RKO (cell line): ENCODE results near the gene IL24.

Experiments used
- DNase-seq: peaks from one replicate; pipeline ENCODE4 v3.0.0-alpha.2; 2016; ENCODE audit warnings: low spot score

Gene IL24

GRCh38 chr1:206925106-206925736 lies 28.0 kb downstream of the IL24 start:
- DNase-seq, result no peak

GRCh38 chr1:206926286-206926685 lies 29.0 kb downstream of the IL24 start:
- DNase-seq, result no peak

DNA sequence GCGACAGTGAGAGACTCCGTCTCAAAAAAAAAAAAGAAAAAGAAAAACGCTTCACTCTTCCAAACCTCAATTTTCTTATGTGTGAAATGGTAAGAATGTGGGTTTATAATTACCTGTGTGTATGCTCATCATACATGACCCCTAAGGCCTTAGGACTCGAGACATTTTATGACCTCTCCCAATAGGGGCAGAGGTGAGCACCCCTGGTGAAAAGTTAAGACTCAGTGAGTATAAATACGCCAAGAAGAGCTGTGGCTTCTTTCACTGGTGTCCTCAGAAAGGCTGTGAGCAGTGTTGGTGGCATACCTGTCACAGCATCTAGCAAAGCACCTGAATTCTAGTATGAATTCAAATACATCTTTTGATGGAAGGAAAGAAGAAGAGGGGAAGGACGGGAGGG lies 32.3 kb downstream of the IL24 start:
- no peak for DNase-seq

- DNase-seq, result no peak
These were observed 33.1 kb downstream of the IL24 start for GRCh38 chr1:206930210-206930798.

DNA sequence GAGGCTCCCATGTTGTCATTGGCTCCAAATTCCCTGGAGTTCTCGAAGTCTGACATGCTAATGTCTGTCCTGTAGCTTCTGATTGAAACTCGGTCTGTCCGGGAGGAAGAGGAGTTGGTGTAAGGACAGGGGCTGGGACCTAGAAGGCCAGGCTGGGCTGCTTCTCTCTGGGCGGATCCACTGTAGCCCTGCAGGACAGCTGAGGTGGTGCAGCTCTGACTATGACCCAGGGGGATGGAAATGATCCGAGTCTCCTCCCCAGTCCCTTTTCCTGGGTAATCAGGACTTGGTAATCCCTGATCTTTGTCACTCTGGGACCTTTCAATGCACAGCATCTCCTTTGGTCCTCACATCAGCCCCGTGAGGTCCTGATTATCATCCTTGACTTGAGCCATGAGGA lies 34.5 kb downstream of the IL24 start:
- no peak for DNase-seq

DNA sequence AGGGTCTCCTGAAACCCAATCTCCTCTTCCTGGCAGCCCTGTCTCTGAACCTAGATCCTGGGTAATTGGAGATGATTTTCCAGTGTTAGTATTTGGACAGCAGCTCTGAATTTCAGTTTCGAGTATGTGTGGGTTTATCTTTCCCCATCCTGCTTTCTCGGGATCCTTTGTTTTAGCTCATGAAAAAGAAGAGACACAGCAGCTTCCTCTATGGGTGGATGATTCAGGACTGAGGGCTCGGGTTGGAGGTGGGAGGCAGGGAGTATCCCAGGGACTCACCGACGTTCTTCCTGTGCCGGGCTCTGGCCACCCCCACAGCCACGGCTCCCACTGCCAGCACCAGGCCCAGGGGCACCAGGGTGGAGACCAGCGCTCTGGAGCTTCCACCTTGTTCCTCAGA lies 34.9 kb downstream of the IL24 start:
- no peak for DNase-seq

GRCh38 chr1:206933333-206933945 lies 36.2 kb downstream of the IL24 start:
- no peak for DNase-seq

GRCh38 chr1:206935491-206936067 lies 38.3 kb downstream of the IL24 start:
- no peak for DNase-seq

DNA sequence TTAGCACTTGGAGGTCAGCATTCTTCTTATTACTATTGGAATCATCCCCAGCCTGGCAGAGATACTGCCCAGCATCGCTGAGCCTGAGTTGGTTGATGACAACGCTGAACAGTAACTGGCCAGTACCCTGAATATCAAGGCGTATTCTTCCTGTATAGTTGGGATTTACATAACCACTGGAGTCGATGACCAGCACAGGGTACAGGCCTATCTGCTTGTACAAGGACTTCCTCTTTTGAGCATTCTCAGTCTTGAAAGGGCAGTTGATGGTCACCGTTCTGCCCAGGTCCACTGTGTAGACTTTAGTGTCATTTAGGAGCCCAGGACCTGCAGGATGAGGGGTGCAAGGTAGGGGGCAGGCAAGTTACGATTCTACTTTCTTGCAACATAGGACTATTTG lies 40.2 kb downstream of the IL24 start:
- no peak for DNase-seq

GRCh38 chr1:206939131-206939530 lies 41.9 kb downstream of the IL24 start:
- no peak for DNase-seq

GRCh38 chr1:206939841-206940587 lies 42.8 kb downstream of the IL24 start:
- DNase-seq, result no peak

DNA sequence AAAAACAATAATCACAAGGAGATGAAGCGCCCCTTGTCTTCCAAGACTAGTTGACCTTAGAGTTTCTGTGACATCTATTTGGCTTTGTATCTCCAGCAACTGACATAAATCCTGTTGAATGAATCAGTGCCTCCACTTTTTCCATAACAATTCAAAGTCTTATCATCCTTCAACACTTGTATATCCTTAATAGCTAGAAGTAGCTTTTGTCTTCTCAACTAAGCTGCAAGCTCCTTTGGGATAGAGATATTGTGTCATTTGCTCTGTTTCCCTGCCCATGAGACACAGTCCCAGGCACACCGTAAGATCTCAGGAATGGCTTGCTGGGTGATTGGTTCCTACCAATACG lies 43.3 kb downstream of the IL24 start:
- DNase-seq, result no peak

DNA sequence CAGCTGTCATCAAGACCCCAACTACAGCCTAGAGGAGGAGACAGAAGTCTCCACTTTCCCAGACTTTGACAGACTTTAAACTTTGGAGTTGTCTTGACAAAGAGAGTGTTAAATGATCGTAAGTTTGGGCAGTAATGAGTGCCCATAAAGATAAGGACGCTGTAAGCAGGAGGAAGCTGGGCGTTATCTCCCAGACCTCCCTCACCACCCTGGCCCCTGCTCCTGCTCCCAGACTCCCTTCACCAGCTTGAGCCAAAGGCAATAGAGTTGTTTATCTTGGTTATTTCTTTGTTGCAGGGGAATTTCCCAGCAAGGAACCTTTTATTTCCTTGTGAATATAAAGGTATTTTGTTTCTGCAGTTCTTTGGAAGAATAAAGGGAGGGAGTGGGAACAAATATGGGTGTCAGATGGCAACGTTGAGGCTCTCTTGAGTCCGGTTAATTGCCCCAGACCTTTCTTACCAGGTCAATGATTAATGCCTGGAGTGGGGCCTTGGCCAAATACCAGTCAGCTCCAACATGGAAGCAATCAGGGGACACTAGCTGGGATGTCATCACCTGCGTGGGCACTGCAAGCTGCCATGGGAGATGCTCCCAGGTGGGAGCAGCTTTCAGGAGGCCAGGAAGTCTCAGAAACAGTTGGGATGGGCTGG lies 44.6 kb downstream of the IL24 start:
- DNase-seq, result no peak

DNA sequence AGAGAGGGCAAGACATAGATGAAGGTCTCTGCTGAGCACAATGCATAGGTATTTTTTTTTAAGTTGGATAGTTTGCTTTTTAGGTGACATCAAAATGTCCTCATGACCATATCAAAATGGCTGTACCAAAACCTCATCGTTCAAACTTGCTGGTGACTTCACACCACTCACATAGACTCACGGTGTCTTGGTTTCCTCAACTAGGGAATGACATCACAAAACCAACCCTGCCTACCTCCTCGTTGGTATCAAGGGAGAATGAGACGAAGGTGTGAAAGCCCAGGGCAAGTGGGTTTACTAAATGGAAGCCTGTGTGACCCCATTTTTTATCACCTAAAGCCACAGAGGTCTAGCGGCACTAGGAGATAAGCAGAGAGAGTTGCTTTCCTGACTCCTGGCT lies 47.5 kb downstream of the IL24 start:
- DNase-seq, result no peak

DNA sequence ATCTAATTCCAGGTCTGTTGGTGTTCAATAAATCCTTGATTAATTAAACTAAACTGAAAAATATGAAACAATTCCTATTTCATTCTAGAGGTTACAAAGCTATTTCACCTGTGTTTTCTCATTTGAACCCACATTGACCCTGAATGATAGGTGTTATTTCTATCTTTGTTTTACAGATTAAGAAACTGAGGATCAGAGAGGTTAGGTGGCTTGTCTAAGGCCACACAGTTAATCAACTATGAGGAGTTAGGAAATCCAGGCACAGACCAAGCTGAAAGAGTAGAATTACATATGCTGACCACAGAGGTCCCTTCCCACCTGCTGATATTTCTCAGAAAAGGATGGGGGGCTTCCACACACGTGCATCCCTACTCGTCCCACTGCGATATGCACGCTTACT lies 48.5 kb downstream of the IL24 start:
- no peak for DNase-seq

DNA sequence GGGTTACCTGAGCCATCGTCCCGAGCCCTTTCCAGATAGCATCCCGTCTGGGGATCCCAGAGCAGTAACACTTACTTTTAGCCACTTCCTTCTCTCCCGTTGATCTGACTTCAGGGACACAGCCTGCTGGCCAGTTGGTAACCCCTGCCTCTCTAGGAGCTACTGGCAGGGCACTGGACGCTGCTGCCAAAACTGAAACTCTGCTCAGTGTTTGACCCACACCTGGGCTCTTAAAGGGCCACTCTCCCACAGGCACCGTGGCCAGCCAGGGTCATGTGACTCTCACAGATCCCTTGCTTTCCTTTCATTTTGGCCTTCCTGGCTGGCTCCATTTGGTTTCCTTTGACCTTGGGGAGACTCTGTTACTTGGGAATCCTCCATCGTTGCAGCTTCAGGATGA lies 49.0 kb downstream of the IL24 start, which contains the start of gene PIGR:
Gene PIGR, minus strand, starts transcription at position 206 of the 400 bp plus-strand sequence. CDS start 5,935 bp downstream, outside the sequence.
- no peak for DNase-seq

GRCh38 chr1:206947255-206947654 lies 50.0 kb downstream of the IL24 start:
- DNase-seq, result no peak

DNA sequence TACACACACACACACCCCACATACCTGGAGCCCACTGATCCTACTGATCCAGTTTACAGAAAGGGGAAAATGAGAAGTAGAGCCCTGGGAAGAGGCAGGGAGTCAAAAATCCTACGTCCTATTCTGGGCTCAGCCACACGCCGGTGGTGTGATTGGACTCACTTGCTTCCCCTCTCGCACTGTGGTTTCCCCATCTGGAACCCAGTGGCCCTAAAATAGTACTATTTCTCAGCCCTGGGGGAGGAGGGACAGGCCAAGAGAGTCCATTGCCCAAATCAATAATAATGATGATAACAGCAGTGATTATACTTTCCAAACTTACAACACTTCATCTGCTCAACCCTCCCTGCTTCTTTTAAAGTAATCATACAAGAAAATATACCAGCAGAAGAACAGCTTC lies 52.0 kb downstream of the IL24 start:
- DNase-seq, result no peak

GRCh38 chr1:206949641-206950040 lies 52.4 kb downstream of the IL24 start:
- no peak for DNase-seq

GRCh38 chr1:206951318-206952100 lies 54.3 kb downstream of the IL24 start:
- DNase-seq, result no peak

GRCh38 chr1:206952171-206952570 lies 54.9 kb downstream of the IL24 start:
- DNase-seq, result no peak
